Measurements from ENCODE around the gene MED8.
"Not testable (repeated sequence)": the region's sequence is repeated elsewhere in the genome, so short reads cannot be mapped to it uniquely, and the experiment has no call there.

MED8 gene

DNA sequence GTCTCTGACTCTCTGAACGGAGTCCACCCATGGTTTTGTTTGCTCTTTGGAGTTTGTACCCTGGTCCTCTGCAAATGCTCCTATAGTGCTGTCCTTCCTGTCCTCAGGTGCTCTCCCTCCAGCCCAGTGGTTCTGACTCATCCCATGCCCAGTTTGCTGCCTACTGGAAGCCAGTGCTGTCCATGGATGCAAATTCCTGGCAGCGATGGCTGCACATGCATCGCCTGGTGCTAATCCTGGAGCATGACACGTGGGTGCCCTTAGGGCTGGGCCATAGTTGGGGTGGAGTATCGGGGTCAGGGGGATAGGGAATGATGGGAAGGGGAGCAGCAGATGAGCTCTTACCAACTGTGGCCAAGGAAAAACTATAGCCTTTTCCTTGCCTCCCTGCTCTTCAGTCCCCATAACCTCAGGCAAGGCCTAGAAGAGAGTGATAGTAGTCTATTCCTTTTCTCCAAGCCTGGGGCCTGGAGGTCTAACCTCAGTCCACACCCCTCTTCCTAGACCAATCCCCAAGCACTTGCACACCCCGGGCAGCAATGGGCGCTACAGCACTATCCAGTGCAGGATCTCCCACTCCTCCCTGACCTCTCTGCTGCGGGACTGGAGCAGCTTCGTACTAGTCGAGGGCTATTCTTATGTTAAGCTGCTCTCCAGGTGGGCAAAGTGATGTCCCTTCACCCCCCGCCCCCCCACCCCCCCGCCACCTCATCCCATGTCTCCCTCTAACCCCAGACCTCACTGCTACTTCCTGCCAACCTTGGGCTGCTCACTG, 32.6 kb upstream of the MED8 start:
- no peak for DNase-seq

GRCh38 chr1:43421396-43421795, 31.8 kb upstream of the MED8 start:
- no peak for DNase-seq

GRCh38 chr1:43420874-43421273, 31.3 kb upstream of the MED8 start:
- DNase-seq: no peak

GRCh38 chr1:43419627-43420425, 30.2 kb upstream of the MED8 start:
- no peak for DNase-seq

GRCh38 chr1:43418858-43419257, 29.3 kb upstream of the MED8 start:
- DNase-seq: no peak

DNA sequence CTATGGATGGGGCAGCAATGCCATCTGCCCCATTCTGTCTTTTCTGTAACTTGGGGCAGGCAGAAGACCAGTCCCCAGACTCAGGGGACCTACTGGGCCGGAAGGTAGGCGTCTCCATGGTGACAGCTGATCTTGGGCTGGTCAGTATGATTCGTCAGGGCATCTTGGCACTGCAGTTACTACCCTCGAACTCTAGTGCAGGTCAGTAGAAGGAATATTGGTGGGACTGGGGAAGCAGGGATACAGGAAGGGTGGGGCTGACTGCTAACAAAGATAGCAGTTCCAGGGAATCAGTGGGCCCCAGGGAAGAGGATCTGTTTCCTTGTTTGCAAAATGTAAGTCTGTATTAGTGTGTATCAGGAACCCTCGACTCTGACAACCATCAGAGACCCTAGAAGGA, 26.3 kb upstream of the MED8 start:
- no peak for DNase-seq

DNA sequence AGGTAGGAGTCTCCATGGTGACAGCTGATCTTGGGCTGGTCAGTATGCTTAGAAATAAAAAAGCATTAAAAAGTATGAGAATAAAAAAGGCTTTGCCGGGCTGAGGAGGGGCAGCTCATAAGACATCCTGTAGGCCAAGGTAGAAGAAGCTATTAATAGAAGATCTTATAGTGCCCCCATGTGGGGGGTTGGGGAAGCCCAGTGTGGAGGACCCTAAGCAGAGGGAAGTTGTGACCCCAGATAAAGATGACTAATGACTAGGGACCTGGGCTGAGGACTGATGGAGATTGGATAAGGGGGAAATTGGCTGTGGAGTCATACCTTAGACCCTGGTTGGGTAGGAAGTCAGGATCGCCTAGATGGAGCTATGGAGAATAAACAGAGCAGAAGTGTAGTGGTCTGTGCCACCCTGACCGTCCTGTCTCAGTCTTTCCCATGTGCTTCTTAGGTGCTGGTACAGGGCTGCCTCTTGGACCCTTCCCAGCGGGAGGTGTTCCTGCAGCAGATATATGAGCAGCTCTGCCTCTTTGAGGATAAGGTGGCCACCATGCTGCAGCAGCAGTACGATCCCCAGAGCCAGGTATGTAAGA, 25.1 kb upstream of the MED8 start:
- peak; percentile 67 for DNase-seq

- not testable (repeated sequence) for DNase-seq
Observed at GRCh38 chr1:43413426-43413825, 23.8 kb upstream of the MED8 start.

DNA sequence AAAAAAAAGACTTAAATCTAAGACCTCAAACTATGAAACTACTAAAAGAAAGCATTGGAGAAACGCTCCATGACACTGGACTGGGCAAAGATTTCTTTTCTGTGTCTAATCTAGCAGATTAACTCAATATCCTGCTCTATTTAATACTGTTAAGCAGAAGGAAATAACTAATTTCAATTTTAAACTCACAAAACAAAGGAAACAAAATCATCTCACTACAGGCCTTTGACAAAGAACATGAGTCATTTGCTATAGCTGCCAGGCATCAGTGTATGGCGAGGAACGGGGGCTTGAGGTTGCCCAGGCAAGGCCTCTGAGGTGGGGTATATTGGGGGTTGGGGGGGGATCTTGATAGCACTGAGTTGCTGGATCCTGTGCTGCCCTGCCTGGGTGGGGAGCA, 21.0 kb upstream of the MED8 start:
- DNase-seq: no peak

DNA sequence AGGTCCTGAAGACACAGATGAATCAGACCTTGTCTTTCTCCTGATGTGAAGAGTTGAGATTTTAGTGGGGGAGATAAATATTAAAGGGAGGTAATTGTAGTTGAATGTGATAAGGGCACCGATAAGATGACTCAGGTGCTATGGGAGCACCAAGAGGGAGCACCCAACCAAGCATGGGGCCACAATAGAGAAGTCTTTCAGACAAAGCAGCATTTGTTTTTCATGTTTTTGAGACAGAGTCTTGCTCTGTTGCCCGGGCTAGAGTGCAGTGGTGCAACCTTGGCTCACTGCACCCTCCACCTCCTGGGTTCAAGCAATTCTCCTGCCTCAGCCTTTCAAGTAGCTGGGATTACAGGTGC, 16.3 kb upstream of the MED8 start:
- no peak for DNase-seq

DNA sequence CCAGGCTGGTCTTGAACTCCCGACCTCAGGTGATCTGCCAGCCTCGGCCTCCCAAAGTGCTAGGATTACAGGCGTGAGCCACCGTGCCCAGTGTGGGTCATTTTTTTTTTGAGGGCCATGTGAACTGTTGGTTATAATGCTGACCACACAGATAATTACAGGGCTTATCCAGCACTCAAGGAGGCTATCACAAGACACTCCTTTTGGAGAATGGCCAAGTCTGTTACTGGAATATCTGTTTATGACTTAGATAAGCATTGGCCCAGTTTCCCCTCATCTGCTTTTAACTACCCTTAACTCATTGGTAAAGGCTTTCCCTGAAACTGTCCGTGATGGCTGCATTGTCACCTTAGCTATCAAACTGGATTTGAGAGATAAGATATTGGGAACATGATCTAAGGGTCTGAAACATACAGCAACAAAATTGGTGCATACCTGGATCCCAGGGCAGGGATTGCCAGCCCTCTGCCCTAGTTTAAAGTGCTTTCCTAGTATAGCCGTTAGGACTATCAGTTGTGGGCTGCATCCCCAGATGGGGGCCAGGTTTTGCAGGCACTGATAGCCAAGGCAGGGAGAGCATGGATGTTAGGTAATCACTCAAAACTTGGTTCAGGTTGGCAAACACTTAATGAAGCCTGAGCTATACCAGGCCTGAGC, 15.7 kb upstream of the MED8 start:
- no peak for DNase-seq

GRCh38 chr1:43404353-43404752, 14.8 kb upstream of the MED8 start:
- no peak for DNase-seq

DNA sequence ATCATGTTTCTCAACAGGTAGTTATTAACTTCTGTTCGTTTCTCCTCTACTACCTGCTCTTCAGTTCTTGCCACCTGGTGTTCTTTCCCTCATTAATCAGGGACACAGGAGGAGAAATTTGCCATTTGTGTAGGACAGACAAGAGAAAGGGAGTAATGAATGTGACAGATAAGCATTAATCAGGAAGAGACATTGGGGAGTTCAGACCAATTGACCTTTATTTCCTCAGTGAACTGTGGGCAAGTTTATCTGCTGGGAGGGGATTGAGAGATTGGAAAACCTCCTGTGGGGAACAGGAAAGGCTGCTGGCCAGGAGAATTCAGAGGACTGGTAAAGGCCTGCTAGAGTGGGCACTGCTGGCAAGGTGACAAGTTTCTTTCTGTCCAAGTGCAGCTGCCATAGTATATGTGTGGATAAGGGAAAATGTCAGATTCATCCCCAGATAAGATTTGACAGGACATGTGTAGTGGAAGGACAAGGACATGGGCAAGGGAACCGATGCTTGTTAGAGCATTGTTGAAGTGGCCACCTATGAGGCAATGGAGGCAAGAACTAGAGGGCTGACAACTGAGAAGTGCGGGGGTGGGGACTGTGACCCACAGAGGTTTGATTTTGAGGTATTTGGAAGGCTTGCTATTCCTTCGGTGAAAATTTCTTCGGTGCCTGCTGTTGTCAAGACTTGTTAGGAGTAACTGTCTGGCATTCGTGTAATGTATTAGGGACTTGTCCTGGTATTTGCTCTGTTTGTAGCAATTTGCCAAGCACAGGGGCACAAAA, 12.7 kb upstream of the MED8 start:
- no peak for DNase-seq

- not testable (repeated sequence) for DNase-seq
Observed at GRCh38 chr1:43400441-43400840, 10.8 kb upstream of the MED8 start.

DNA sequence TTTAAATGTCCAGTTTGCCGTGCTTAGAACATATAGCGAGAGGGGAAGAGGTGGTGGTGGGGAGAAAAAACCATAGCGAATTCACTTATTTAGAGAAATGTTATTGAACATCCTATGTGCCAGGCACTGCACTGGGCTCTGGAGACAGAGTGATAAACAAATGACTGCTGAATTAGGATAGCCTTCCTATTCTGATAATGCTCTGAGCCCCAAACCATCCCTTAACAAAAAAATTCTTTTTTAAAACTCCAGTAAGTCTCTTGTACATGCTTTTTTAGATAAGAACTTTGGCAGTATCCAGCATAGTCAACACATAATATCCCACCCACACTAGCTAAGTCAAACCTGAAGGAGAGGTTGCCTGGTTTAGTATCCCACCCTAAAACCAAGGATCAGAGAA, 8.6 kb upstream of the MED8 start:
- DNase-seq: no peak

DNA sequence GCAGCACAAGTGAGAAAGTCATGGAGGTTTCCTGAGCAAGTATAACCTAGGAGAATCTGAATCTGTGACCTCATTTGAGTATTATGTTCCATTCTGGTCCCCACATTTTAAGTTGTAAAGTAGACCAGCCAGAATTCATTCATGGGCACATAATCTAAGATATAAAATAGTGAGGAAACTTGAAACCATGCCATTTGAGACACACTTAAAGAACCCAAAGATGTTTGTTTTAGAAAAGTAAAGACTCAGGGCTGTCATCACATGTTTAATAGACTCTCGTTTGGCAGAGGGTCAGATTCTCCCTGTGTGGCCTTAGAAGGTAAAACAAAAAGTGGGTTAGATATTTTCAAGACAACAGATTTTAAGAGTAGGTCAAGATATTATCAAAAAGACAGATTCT, 6.5 kb upstream of the MED8 start:
- DNase-seq: no peak

DNA sequence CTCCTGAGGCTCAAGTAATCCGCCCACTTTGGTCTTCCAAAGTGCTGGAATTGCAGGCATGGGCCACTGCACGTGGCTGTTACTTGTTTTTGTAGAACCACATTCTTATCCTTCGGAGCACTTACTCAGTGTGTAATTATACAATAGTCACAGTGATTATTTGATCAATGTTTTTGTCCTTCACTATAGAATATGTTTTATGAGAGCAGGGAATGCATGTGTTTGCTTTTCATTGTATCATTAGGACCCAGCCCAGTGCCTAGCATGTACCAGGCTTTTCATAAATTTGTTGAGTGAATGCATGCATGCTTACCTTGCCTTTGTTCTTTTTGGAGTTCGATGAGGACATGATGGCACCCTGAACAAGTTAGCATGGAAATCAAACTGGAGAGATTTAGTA, 5.9 kb upstream of the MED8 start:
- DNase-seq: no peak

- DNase-seq: no peak
Observed at GRCh38 chr1:43392702-43393101, 3.1 kb upstream of the MED8 start.

- DNase-seq: no peak
Observed at GRCh38 chr1:43388613-43389012, 987 bp downstream of the MED8 start.

- DNase-seq: no peak
Observed at GRCh38 chr1:43387976-43388599, 1.5 kb downstream of the MED8 start.

GRCh38 chr1:43386676-43387075, 2.9 kb downstream of the MED8 start:
- no peak for DNase-seq

GRCh38 chr1:43383449-43383848, 6.2 kb downstream of the MED8 start:
- no peak for DNase-seq

Data from activated CD8-positive, alpha-beta memory T cell treated with anti-CD3 and anti-CD28 coated beads, Interleukin-2, amount 50 U/mL, for 4 hours (primary cell).